ENCODE results near the gene SVIL.
"Not testable (repeated sequence)": the region's sequence is repeated elsewhere in the genome, so short reads cannot be mapped to it uniquely, and the experiment has no call there.

The SVIL gene

GRCh38 chr10:29584436-29584835 lies 50.3 kb downstream of the SVIL start:
- TF ChIP-seq, protein P1, sequence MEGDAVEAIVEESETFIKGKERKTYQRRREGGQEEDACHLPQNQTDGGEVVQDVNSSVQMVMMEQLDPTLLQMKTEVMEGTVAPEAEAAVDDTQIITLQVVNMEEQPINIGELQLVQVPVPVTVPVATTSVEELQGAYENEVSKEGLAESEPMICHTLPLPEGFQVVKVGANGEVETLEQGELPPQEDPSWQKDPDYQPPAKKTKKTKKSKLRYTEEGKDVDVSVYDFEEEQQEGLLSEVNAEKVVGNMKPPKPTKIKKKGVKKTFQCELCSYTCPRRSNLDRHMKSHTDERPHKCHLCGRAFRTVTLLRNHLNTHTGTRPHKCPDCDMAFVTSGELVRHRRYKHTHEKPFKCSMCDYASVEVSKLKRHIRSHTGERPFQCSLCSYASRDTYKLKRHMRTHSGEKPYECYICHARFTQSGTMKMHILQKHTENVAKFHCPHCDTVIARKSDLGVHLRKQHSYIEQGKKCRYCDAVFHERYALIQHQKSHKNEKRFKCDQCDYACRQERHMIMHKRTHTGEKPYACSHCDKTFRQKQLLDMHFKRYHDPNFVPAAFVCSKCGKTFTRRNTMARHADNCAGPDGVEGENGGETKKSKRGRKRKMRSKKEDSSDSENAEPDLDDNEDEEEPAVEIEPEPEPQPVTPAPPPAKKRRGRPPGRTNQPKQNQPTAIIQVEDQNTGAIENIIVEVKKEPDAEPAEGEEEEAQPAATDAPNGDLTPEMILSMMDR (IDR thresholded peaks at IDR 0.05; ENCODE audit: insufficient read depth, missing control alignments), result no peak
- no peak for DNase-seq (ENCODE audit: insufficient read length, low spot score)
- no peak for FAIRE-seq

DNA sequence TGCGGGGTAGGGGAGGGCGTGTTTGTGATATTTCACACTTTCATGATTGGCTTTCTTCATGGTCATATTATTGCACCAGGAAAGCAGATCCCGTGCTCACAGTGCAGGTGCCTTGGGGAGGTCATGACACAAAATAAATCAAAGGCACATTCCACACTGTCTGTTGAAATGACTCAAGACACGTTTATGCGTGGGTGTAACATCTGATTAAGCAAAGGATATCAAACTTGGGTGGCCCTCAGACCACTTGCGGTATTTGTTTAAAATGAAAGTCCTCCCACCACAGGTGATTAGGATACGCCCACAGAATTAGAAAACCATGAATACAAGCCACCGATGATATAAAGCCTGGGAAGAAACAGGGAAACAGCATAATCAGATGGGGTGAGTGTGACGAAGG lies 51.1 kb downstream of the SVIL start:
- FAIRE-seq, result no peak
- TF ChIP-seq, protein P1 (IDR thresholded peaks at IDR 0.05; ENCODE audit: insufficient read depth, missing control alignments), result no peak
- DNase-seq (ENCODE audit: insufficient read length, low spot score), result no peak

- DNase-seq (ENCODE audit: insufficient read length, low spot score); FAIRE-seq: not testable (repeated sequence)
These were observed 52.0 kb downstream of the SVIL start for GRCh38 chr10:29582769-29583168.

GRCh38 chr10:29579455-29579970 lies 55.3 kb downstream of the SVIL start:
- TF ChIP-seq, protein P1 (IDR thresholded peaks at IDR 0.05; ENCODE audit: insufficient read depth, missing control alignments), result no peak
- DNase-seq (ENCODE audit: insufficient read length, low spot score) (no peak), FAIRE-seq (no peak)

- TF ChIP-seq, protein P1 (IDR thresholded peaks at IDR 0.05; ENCODE audit: insufficient read depth, missing control alignments), result no peak
- no peak for DNase-seq (ENCODE audit: insufficient read length, low spot score)
- FAIRE-seq, result no peak
These were observed 56.3 kb downstream of the SVIL start for GRCh38 chr10:29578457-29578856.

DNA sequence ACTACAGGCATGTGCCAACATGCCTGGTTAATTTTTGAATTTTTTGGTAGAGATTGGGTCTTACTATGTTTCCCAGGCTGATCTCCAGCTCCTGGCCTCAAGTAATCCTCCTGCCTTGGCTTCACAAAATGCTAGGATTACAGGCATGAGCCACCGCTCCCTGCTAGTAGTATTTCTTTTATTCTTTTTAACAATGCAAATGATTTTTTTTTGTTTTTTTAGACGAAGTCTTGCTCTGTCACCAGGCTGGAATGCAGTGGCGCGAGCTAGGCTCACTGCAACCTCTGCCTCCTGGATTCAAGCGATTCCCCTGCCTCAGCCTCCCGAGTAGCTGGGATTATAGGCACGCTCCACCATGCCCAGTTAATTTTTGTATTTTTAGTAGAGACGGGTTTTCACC lies 58.1 kb downstream of the SVIL start:
- TF ChIP-seq, protein P1 (IDR thresholded peaks at IDR 0.05; ENCODE audit: insufficient read depth, missing control alignments), result no peak
- no peak for FAIRE-seq

DNA sequence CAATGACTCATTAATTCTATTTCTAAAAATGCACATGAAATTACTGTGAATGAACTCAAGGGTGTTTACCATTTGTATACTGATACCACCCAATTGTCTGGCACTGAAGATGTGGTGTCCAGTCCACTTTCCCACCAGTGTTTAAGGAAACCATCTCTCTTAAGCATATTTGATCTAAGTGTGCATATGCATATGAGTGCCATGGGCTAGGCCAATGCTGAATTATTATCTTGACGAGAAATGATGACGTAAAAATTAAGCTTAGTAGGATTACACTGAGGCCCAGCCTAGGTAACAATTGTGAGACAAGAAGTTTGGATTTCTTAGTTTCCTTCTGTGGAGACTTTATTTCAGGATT lies 59.7 kb downstream of the SVIL start:
- DNase-seq (ENCODE audit: insufficient read length, low spot score) (no peak), FAIRE-seq (no peak)
- TF ChIP-seq, protein P1 (IDR thresholded peaks at IDR 0.05; ENCODE audit: insufficient read depth, missing control alignments), result no peak

More for the DNA sequence above, 58.1 kb downstream of the SVIL start:
- no peak for DNase-seq (ENCODE audit: insufficient read length, low spot score)

GRCh38 chr10:29574212-29575097 lies 60.3 kb downstream of the SVIL start:
- DNase-seq (ENCODE audit: insufficient read length, low spot score); FAIRE-seq: not testable (repeated sequence)

- FAIRE-seq, result peak; percentile 78
- DNase-seq (ENCODE audit: insufficient read length, low spot score), result not testable (repeated sequence)
These were observed 64.5 kb downstream of the SVIL start for GRCh38 chr10:29570248-29570647.

All from D721Med (cell line).